ENCODE measurements around the gene ZYG11B.
"Not testable (repeated sequence)": the region's sequence is repeated elsewhere in the genome, so short reads cannot be mapped to it uniquely, and the experiment has no call there.

ZYG11B gene

GRCh38 chr1:52856026-52856425, 129.8 kb downstream of the ZYG11B start:
- DNase-seq: no peak

GRCh38 chr1:52857443-52857842, 131.2 kb downstream of the ZYG11B start:
- no peak for DNase-seq

GRCh38 chr1:52862666-52863458, 136.6 kb downstream of the ZYG11B start:
- no peak for DNase-seq

- no peak for DNase-seq
Observed at GRCh38 chr1:52867087-52867863, 141.0 kb downstream of the ZYG11B start.

GRCh38 chr1:52869727-52870126, 143.5 kb downstream of the ZYG11B start:
- not testable (repeated sequence) for DNase-seq

GRCh38 chr1:52876843-52877242, 150.6 kb downstream of the ZYG11B start:
- no peak for DNase-seq

Data from NK-92 treated with Interleukin-12 subunit alpha and Interleukin-12 subunit beta, amount 100 ng/mL, for 24 hours (cell line).